Measurements from ENCODE around the gene LZTS2. TPM values are rescaled to one million over a fixed set of nuclear protein-coding genes. Genes with fewer than 3 reads are reported as not detected.

The LZTS2 gene
- total RNA-seq, 1 donor from 2014 or later = 63.6 TPM

DNA sequence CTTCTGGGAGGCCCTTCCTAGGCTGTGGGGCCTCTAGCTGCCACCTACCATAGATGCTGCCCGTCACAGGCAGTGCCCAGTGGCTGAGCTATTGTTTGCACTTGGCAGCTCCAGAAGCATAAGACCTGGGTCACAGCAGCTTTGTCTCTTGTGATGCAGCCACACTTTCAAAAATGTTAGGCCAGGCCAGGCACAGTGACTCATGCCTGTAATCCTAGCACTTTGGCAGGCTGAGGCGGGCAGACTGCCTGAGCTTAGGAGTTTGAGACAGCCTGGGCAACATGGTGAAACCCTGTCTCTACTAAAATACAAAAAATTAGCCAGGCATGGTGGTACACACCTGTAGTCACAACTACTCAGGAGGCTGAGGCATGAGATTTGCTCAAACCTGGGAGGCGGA is 52.7 kb downstream of the LZTS2 start:
- DNase-seq (ENCODE audit: low spot score) = no peak

DNA sequence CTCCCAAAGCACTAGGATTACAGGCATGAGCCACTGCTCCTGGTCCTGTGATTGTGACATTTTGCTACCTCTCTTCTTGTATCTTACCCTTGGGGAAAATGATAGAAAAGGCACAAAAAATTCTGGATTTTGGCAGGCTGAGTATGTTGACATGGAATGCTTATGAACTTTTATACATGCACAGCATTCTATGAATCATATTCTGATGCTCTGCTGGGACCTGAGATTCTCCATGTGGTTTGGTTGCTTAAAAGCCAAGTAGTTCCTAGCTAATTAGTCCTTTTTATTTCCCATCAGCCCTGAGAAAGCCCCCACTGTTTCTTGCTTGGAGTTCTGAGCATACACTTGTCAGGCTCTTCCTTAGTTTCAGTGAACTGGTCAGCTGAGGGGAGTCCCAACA is 53.9 kb downstream of the LZTS2 start:
- no peak for DNase-seq (ENCODE audit: low spot score)

DNA sequence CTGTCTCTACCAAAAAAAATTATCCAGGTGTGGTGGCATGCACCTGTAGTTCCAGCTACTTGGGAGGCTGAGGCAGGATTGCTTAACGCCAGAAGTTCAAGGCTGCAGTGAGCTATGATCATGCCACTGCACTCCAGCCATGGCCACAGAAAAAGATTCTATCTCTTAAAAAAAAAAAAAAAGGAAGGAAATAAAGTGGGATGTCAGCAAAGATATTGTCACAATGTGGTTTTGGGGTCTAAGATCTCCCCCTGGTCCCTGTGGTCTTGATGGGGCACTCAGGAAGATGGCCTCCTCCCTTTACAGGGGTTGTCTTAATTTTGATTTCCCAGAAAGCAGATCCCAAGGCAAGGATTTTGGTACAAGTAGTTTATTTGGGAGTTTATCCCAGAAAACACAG is 54.7 kb downstream of the LZTS2 start:
- DNase-seq (ENCODE audit: low spot score) = no peak

DNA sequence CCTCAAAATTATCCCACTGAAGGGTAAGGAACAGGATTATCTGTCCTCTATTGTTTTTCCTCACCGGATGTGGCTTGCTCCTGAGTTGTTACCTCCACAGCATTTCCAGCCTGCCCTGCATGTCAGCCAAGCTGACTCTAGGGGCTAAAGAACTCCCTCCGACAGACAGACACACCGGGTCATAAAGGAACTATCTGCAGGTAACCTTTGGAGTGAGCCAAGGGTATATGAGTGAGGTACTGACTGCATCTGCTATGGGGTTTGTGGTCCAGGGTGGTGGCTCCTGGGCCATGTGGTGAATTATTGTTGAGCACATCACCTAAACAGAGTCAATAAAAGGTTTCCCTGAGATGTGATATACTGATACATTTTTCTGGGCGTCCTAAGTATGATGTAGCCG is 55.3 kb downstream of the LZTS2 start:
- no peak for DNase-seq (ENCODE audit: low spot score)

DNA sequence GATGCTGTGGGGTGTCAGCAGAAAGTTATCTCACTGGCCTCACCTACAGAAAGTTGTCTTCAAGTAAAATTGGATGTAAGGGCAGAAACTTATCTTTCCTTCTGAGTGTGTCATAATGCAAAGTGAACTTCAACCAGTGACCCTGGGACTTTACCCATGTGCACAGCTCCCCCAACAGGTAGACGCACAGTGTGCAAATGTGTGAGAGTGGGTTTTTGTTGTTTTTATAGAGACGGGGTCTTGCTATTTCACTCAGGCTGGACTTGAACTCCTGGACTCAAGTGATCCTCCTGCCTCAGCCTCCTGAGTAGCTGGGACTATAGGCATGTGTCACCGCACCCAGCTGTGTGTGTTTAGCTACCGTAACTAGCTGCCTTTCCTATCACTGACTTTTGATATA is 55.8 kb downstream of the LZTS2 start:
- DNase-seq (ENCODE audit: low spot score) = no peak

DNA sequence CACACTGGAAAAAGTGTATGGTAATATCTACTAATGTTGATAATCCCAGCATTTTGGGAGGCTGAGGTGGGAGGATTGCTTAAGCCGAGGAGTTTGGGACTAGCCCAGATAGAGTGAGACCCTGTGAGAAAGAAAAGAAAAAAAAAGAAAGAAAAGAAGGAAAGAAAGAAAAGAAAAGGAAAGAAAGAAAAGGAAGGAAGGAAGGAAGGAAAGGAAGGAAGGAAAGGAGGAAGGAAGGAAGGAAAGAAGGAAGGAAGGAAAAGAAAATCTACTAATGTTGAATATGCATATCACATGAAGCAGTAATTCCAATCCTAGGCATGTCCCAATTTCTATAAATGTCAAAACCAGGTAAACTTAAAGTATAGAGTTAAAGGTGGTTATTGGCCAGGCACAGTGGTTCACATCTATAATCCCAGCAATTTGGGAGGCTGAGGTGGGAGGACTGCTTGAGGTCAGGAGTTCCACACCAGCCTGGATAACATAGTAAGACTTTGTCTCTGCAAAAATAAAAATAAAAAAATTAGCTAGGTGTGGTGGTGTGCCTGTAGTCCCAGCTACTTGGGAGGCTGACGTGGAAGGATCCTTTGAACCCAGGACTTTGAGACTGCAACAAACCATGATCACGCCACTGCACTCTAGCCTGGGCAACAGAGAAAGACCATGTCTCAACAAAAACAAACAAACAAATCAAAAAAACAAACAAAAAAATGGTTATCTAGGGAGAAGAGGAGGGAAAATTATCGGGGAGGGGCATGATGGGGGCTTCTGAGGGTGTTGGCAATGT is 57.0 kb downstream of the LZTS2 start:
- DNase-seq (ENCODE audit: low spot score) = no peak

Other genes with a start within 250 kb of the LZTS2 start
- gene SLF2, start 86.8 kb upstream of the LZTS2 start, total RNA-seq = 40.0 TPM
- gene SEMA4G, start 30.3 kb upstream of the LZTS2 start, total RNA-seq = 5.0 TPM
- gene MRPL43, start 12.3 kb upstream of the LZTS2 start, total RNA-seq = 74.7 TPM
- gene TWNK, start 12.3 kb upstream of the LZTS2 start, total RNA-seq = 13.7 TPM
- gene PDZD7, start 31.3 kb downstream of the LZTS2 start, total RNA-seq = 0.18 TPM
- 36.8 TPM for gene SFXN3, start 31.4 kb downstream of the LZTS2 start, total RNA-seq
- 3.4 TPM for gene KAZALD1, start 62.2 kb downstream of the LZTS2 start, total RNA-seq
- gene TLX1, start 131.5 kb downstream of the LZTS2 start, total RNA-seq = not detected
- gene LBX1, start 229.7 kb downstream of the LZTS2 start, total RNA-seq = not detected

Measured in ureter (tissue), 1 donor.